ENCODE results near the gene DNAH8.

DNA sequence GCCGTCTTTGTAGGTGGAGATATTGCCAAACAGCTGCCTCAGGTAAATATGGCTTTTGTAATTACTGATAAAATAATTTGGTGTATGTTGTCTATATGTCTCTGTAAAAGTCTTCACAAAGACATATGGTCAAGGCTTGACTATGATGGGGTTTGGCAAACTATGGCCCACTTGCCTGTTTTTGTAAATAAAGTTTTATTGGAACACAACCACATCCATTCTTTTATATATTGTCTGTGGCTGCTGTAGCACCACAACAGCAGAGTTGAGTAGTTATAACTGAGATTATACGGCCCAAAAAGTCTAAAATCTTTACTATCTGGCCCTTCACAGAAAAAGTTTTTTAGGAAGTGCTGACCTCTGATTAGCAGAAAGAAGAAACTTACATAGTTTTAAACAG is 133.6 kb downstream of the DNAH8 start:
- TF ChIP-seq CTCF (IDR thresholded peaks at IDR 0.05 in 4 of 5, conservative IDR thresholded peaks at IDR 0.05 in 1 of 5) = no peak
- no peak for TF ChIP-seq POLR2A (IDR thresholded peaks at IDR 0.05)

All from gastrocnemius medialis (tissue), 4 donors.